ENCODE results near the gene CDX1. TPM values are rescaled to one million over a fixed set of nuclear protein-coding genes. Genes with fewer than 3 reads are reported as not detected.

Gene CDX1
- total RNA-seq, 1 experiment from 2014 or later: not detected

DNA sequence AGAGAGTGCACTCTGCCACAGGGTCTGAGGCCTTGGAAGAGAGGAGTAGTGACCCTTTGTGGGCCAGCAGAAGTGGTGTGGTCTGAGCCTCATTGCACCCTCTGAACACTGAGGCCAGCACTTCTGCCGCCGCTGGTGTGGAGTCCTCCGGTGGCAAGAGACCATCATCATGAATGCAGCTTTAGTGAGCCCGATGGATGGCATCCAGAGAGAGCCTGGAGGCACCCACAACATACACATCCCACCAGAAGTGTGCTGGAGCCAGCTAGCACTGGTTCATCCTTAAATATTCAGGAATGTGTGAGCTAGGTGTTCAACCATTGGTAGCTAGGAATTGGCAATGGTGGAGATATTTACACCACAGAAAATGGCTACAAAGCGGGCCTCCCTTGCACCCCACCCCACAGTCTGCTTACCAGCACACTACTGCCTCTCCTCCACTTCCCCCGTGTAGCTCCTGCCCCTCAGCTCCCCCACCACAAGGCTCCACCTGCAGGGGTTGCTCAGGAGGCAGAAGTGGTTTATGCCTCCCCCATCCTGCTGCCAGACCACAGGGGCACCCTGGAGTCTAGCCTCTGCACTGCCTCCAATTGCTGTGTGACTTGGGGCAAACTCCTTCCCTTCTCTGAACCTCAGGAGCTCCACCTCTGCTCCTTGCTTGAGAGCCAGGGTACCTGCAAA is 39.7 kb downstream of the CDX1 start:
- DNase-seq: no peak
- Histone ChIP-seq H3K4me2 (ENCODE audit: low read length) (no peak overlapping the region), H4K20me1 (ENCODE audit: low read length) (no peaks in the 10 kb centered on the region), H3K36me3 (ENCODE audit: low read depth, low read length) (no peaks in the 10 kb centered on the region), H3K9ac (ENCODE audit: low read length) (no peak overlapping the region), H2AFZ (ENCODE audit: low read length) (no peak overlapping the region), H3K27me3 (ENCODE audit: low read length) (no peaks in the 10 kb centered on the region), H3K9me3 (ENCODE audit: low read length) (no peaks in the 10 kb centered on the region), H3F3A (ENCODE audit: low read length, unreplicated experiment) (no peaks in the 10 kb centered on the region), H3K79me2 (ENCODE audit: low read length) (no peaks in the 10 kb centered on the region), H3K4me1 (ENCODE audit: insufficient read depth, low read length) (peaks cover 16% of the 10 kb centered on the region), H3K9me2 (replicated peaks; ENCODE audit: low read length) (no peaks in the 10 kb centered on the region), H3K27ac (ENCODE audit: low read length) (no peak overlapping the region), H3K4me3 (ENCODE audit: low read length) (no peak overlapping the region)
- TF ChIP-seq EZH2 (IDR thresholded peaks at IDR 0.05; ENCODE audit: low read length, unreplicated experiment): no peak
- TF ChIP-seq EZH2phosphoT487 (IDR thresholded peaks at IDR 0.05; ENCODE audit: borderline replicate concordance, low read length): no peak
- TF ChIP-seq, protein P1, sequence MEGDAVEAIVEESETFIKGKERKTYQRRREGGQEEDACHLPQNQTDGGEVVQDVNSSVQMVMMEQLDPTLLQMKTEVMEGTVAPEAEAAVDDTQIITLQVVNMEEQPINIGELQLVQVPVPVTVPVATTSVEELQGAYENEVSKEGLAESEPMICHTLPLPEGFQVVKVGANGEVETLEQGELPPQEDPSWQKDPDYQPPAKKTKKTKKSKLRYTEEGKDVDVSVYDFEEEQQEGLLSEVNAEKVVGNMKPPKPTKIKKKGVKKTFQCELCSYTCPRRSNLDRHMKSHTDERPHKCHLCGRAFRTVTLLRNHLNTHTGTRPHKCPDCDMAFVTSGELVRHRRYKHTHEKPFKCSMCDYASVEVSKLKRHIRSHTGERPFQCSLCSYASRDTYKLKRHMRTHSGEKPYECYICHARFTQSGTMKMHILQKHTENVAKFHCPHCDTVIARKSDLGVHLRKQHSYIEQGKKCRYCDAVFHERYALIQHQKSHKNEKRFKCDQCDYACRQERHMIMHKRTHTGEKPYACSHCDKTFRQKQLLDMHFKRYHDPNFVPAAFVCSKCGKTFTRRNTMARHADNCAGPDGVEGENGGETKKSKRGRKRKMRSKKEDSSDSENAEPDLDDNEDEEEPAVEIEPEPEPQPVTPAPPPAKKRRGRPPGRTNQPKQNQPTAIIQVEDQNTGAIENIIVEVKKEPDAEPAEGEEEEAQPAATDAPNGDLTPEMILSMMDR (conservative IDR thresholded peaks at IDR 0.05; ENCODE audit: low read depth, low read length): no peak
- ChIA-PET CTCF (no interaction called here), POLR2A (ENCODE audit: unreplicated experiment) (no interaction called here)
- no peak for ATAC-seq
- intact Hi-C loops (cut with micrococcal nuclease): no loop called here
- BruUV-seq (replicated peaks): no TSS peak

DNA sequence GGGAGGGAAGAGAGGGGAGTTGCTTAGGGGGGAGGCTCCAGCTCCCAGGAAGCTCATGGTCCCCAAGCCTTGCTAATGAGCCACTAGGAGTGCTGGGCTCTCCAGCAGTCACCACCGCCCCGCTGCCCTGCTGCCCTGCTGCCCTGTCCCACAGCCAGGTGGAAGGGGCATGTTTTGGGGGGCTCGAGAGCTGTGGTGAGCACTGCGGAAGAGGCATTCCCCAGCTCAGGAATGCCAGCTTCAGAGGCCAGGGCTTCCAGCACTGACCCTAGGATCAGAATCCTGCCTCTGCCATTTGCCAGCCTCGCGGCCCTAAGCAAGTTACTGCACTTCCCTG is 40.2 kb downstream of the CDX1 start:
- no TSS peak for BruUV-seq (replicated peaks)
- no peaks in the 10 kb centered on the region for H3K79me2 ChIP-seq (ENCODE audit: low read length)
- H3K27me3 ChIP-seq (ENCODE audit: low read length): no peaks in the 10 kb centered on the region
- peaks cover 16% of the 10 kb centered on the region for H3K4me1 ChIP-seq (ENCODE audit: insufficient read depth, low read length)
- ATAC-seq (no peak), DNase-seq (no peak)
- no peaks in the 10 kb centered on the region for H3K9me3 ChIP-seq (ENCODE audit: low read length)
- H3F3A ChIP-seq (ENCODE audit: low read length, unreplicated experiment): no peaks in the 10 kb centered on the region
- H3K4me2 ChIP-seq (ENCODE audit: low read length): no peak overlapping the region
- no peaks in the 10 kb centered on the region for H4K20me1 ChIP-seq (ENCODE audit: low read length)
- TF ChIP-seq, protein P1 (conservative IDR thresholded peaks at IDR 0.05; ENCODE audit: low read depth, low read length): no peak
- TF ChIP-seq EZH2 (IDR thresholded peaks at IDR 0.05; ENCODE audit: low read length, unreplicated experiment) (no peak), EZH2phosphoT487 (IDR thresholded peaks at IDR 0.05; ENCODE audit: borderline replicate concordance, low read length) (no peak)
- CTCF ChIA-PET: no interaction called here
- intact Hi-C loops (cut with micrococcal nuclease): no loop called here
- H3K9me2 ChIP-seq (replicated peaks; ENCODE audit: low read length): no peaks in the 10 kb centered on the region
- no peak overlapping the region for H3K27ac ChIP-seq (ENCODE audit: low read length)
- no peak overlapping the region for H3K4me3 ChIP-seq (ENCODE audit: low read length)
- H2AFZ ChIP-seq (ENCODE audit: low read length): no peak overlapping the region
- POLR2A ChIA-PET (ENCODE audit: unreplicated experiment): no interaction called here
- H3K36me3 ChIP-seq (ENCODE audit: low read depth, low read length): no peaks in the 10 kb centered on the region
- no peak overlapping the region for H3K9ac ChIP-seq (ENCODE audit: low read length)

DNA sequence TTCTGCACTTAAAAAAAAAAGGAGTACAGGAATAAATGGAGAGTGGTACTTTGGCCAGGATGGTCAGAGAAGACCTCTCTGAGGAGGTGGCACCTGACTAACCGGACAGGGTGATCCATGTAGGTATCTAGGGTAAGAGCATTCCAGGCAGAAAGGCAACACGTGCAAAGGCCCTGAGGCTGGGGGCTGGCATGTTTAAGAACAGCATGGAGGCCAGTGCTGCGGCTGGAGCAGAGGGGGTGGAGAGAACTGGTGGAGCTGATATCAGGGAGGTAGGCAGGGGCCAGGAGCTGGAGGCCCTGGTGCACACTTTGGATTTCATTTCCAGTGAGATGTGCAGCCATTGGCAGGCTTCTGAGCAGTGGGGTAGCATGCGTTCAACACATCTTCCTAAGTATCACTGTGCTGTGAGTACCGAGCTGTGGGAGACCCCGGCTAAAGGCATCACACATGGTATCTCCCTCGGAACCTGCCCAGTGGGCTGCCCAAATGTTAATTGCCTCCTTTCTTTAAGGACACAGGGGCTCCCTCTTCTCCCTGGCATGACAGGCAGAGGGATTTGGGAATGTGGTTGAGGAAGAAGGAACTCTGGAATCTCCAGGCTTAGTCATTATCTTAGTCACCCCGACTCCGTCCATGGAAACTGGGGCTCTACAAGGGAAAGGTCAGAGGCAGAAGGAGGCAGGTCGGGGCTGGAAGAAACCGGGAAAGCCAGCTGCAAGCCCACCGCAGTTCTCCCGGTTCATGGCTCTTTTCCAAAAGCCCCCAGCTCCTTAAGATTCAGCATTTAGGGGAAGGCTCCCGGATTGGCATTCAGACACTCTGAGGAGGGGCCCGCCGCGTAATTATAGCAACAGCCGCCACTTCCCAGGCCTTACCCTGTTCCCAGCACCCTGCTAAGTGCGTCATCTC is 41.9 kb downstream of the CDX1 start:
- Histone ChIP-seq H3K27ac (ENCODE audit: low read length) (peak overlapping the region; percentile 52), H4K20me1 (ENCODE audit: low read length) (no peaks in the 10 kb centered on the region), H3K9ac (ENCODE audit: low read length) (peak overlapping the region; percentile 21), H3K79me2 (ENCODE audit: low read length) (no peaks in the 10 kb centered on the region), H3K4me2 (ENCODE audit: low read length) (peak overlapping the region; percentile 72), H3K36me3 (ENCODE audit: low read depth, low read length) (no peaks in the 10 kb centered on the region), H2AFZ (ENCODE audit: low read length) (peak overlapping the region; percentile 72), H3F3A (ENCODE audit: low read length, unreplicated experiment) (no peaks in the 10 kb centered on the region), H3K9me3 (ENCODE audit: low read length) (no peaks in the 10 kb centered on the region), H3K4me1 (ENCODE audit: insufficient read depth, low read length) (peaks cover 16% of the 10 kb centered on the region), H3K4me3 (ENCODE audit: low read length) (peak overlapping the region; percentile 25; the same call in 1 of the 2 replicates), H3K9me2 (replicated peaks; ENCODE audit: low read length) (no peaks in the 10 kb centered on the region), H3K27me3 (ENCODE audit: low read length) (no peaks in the 10 kb centered on the region)
- BruUV-seq (replicated peaks): no TSS peak
- DNase-seq (peak; percentile 71), ATAC-seq (peak; percentile 57)
- intact Hi-C loops (cut with micrococcal nuclease): no loop called here
- ChIA-PET POLR2A (ENCODE audit: unreplicated experiment) (no interaction called here), CTCF (no interaction called here)
- TF ChIP-seq, protein P1 (conservative IDR thresholded peaks at IDR 0.05; ENCODE audit: low read depth, low read length): no peak
- TF ChIP-seq EZH2phosphoT487 (IDR thresholded peaks at IDR 0.05; ENCODE audit: borderline replicate concordance, low read length) (no peak), EZH2 (IDR thresholded peaks at IDR 0.05; ENCODE audit: low read length, unreplicated experiment) (no peak)
